ENCODE data around the gene SH3TC1.

The SH3TC1 gene

GRCh38 chr4:8180310-8181093, 18.6 kb upstream of the SH3TC1 start:
- no peak for DNase-seq (ENCODE audit: low read depth in 3 of 3)

GRCh38 chr4:8181119-8181518, 18.0 kb upstream of the SH3TC1 start:
- DNase-seq (ENCODE audit: low read depth in 3 of 3): no peak

GRCh38 chr4:8181844-8182243, 17.2 kb upstream of the SH3TC1 start:
- no peak for DNase-seq (ENCODE audit: low read depth in 3 of 3)

GRCh38 chr4:8182294-8182693, 16.8 kb upstream of the SH3TC1 start:
- DNase-seq (ENCODE audit: low read depth in 3 of 3): no peak

GRCh38 chr4:8182858-8183725, 16.0 kb upstream of the SH3TC1 start:
- no peak for DNase-seq (ENCODE audit: low read depth in 3 of 3)

- DNase-seq (ENCODE audit: low read depth in 3 of 3): no peak
Measured at GRCh38 chr4:8184061-8184460, 15.0 kb upstream of the SH3TC1 start.

GRCh38 chr4:8185295-8185694, 13.8 kb upstream of the SH3TC1 start:
- no peak for DNase-seq (ENCODE audit: low read depth in 3 of 3)

GRCh38 chr4:8185930-8186329, 13.2 kb upstream of the SH3TC1 start:
- DNase-seq (ENCODE audit: low read depth in 3 of 3): no peak

GRCh38 chr4:8188085-8188484, 11.0 kb upstream of the SH3TC1 start:
- DNase-seq (ENCODE audit: low read depth in 3 of 3): no peak

GRCh38 chr4:8188743-8189550, 10.1 kb upstream of the SH3TC1 start:
- no peak for DNase-seq (ENCODE audit: low read depth in 3 of 3)

GRCh38 chr4:8189551-8190466, 9.3 kb upstream of the SH3TC1 start:
- no peak for DNase-seq (ENCODE audit: low read depth in 3 of 3)

- no peak for DNase-seq (ENCODE audit: low read depth in 3 of 3)
Measured at GRCh38 chr4:8191136-8191747, 7.8 kb upstream of the SH3TC1 start.

GRCh38 chr4:8192748-8193738, 6.0 kb upstream of the SH3TC1 start:
- no peak for DNase-seq (ENCODE audit: low read depth in 3 of 3)

GRCh38 chr4:8194306-8195242, 4.5 kb upstream of the SH3TC1 start:
- DNase-seq (ENCODE audit: low read depth in 3 of 3): no peak

- DNase-seq (ENCODE audit: low read depth in 3 of 3): no peak
Measured at GRCh38 chr4:8195431-8195830, 3.7 kb upstream of the SH3TC1 start.

- no peak for DNase-seq (ENCODE audit: low read depth in 3 of 3)
Measured at GRCh38 chr4:8195841-8196458, 3.1 kb upstream of the SH3TC1 start.

- DNase-seq (ENCODE audit: low read depth in 3 of 3): no peak
Measured at GRCh38 chr4:8197521-8197920, 1.6 kb upstream of the SH3TC1 start.

Measured in stimulated activated CD4-positive, alpha-beta T cell treated with anti-CD3 and anti-CD28 coated beads, TNF-alpha, amount 100 ng/mL, for 24 hours (primary cell).